WTC11 (cell line): ENCODE results near the gene UBAC2. TPM values are rescaled to one million over a fixed set of nuclear protein-coding genes. Genes with fewer than 3 reads are reported as not detected.

Experiments used
- ATAC-seq: fragments of 200-7000 bp; cut with Tn5 transposase; 2 replicates; pipeline ENCODE4 v1.10.0; 2021; ENCODE audit warnings: mild to moderate bottlenecking, moderate library complexity
- CTCF ChIA-PET: fragments of 300-600 bp; sonication (Branson Sonifier 250); formaldehyde crosslinking; loops from one replicate; lab custom pipeline; 2021; ENCODE audit warnings: antibody characterized with exemption; lab: Charles Lee
- POLR2A ChIA-PET: fragments of 350-600 bp; sonication (Branson Sonifier 250); formaldehyde crosslinking; loops from one replicate; lab custom pipeline; 2021; ENCODE audit warnings: antibody characterized with exemption; lab: Charles Lee
- DNase-seq: peaks from one replicate; pipeline ENCODE4 v3.0.0; 2021; ENCODE audit warnings: low spot score
- H3K27ac Mint-ChIP-seq: 2 replicates; pipeline ENCODE4 v1.8.0; 2021; ENCODE audit warnings: mixed read lengths
- H3K27me3 Mint-ChIP-seq: 2 replicates; pipeline ENCODE4 v1.8.0; 2021; ENCODE audit warnings: low read depth, mild to moderate bottlenecking, moderate library complexity, mixed read lengths
- H3K36me3 Mint-ChIP-seq: 2 replicates; pipeline ENCODE4 v1.8.0; 2021; ENCODE audit warnings: mixed read lengths
- H3K4me1 Mint-ChIP-seq: 2 replicates; pipeline ENCODE4 v1.8.0; 2022; ENCODE audit warnings: mixed read lengths
- H3K4me3 Mint-ChIP-seq: 2 replicates; pipeline ENCODE4 v1.8.0; 2021; ENCODE audit warnings: mild to moderate bottlenecking, moderate library complexity, mixed read lengths
- H3K9me3 Mint-ChIP-seq: 2 replicates; pipeline ENCODE4 v1.8.0; 2021; ENCODE audit warnings: mixed read lengths
- GTF2I ChIP-seq: fragments of 250-450 bp; sonication (Bioruptor Pico); conservative IDR thresholded peaks from 2 replicates; pipeline ENCODE4 v1.4.0; 2021; ENCODE audit warnings: mild to moderate bottlenecking
- HMGA2 ChIP-seq: fragments of 250-450 bp; sonication (Bioruptor Pico); IDR thresholded peaks from 2 replicates; pipeline ENCODE4 v1.4.0; 2021; ENCODE audit warnings: mild to moderate bottlenecking, moderate library complexity
- HMGXB4 ChIP-seq: sonication (generic); formaldehyde crosslinking; IDR thresholded peaks from 2 replicates; pipeline ENCODE4 v1.8.1; 2023; ENCODE audit warnings: mild to moderate bottlenecking, moderate library complexity, missing genetic modification reagents
- KAT7 ChIP-seq: sonication (generic); formaldehyde crosslinking; IDR thresholded peaks from 2 replicates; pipeline ENCODE4 v1.8.1; 2023; ENCODE audit warnings: missing genetic modification reagents, mild to moderate bottlenecking, borderline replicate concordance
- NFATC4 ChIP-seq: fragments of 250-450 bp; sonication (Bioruptor Pico); IDR thresholded peaks from 2 replicates; pipeline ENCODE4 v1.9.0; 2021; ENCODE audit warnings: mild to moderate bottlenecking
- NR2C2 ChIP-seq: sonication (generic); formaldehyde crosslinking; IDR thresholded peaks from 2 replicates; pipeline ENCODE4 v1.8.0; 2022; ENCODE audit warnings: mild to moderate bottlenecking, missing genetic modification reagents
- ZNF138 ChIP-seq: sonication (generic); formaldehyde crosslinking; conservative IDR thresholded peaks from 2 replicates; pipeline ENCODE4 v1.8.1; 2022; ENCODE audit warnings: mild to moderate bottlenecking, moderate library complexity, missing genetic modification reagents
- ZNF219 ChIP-seq: sonication (generic); formaldehyde crosslinking; IDR thresholded peaks from 2 replicates; pipeline ENCODE4 v1.8.0; 2023; ENCODE audit warnings: missing genetic modification reagents, mild to moderate bottlenecking, borderline replicate concordance
- ZNF232 ChIP-seq: sonication (generic); formaldehyde crosslinking; IDR thresholded peaks from 2 replicates; pipeline ENCODE4 v1.8.0; 2022; ENCODE audit warnings: mild to moderate bottlenecking, missing genetic modification reagents
- ZNF532 ChIP-seq: fragments of 250-450 bp; sonication (Bioruptor Pico); IDR thresholded peaks from 2 replicates; pipeline ENCODE4 v1.9.0; 2021; ENCODE audit warnings: mild to moderate bottlenecking, borderline replicate concordance
- total RNA-seq: library from RNA; stranded (reverse); gene quantifications from 3 replicates; pipeline ENCODE4 v1.2.3, GENCODE V29; 2021
- TF ChIP-seq, protein P1 (sequence below): sonication (generic); formaldehyde crosslinking; IDR thresholded peaks from 2 replicates; pipeline ENCODE4 v1.8.0; 2022; ENCODE audit warnings: missing genetic modification reagents
- TF ChIP-seq, protein P2 (sequence below): sonication (generic); formaldehyde crosslinking; IDR thresholded peaks from 2 replicates; pipeline ENCODE4 v1.8.1; 2022; ENCODE audit warnings: low read depth, mild to moderate bottlenecking, moderate library complexity, missing genetic modification reagents, borderline replicate concordance
- TF ChIP-seq, protein P3 (sequence below): sonication (generic); formaldehyde crosslinking; conservative IDR thresholded peaks from 2 replicates; pipeline ENCODE4 v1.8.1; 2023; ENCODE audit warnings: mild to moderate bottlenecking, low read depth, missing genetic modification reagents, moderate library complexity
- TF ChIP-seq, protein P4 (sequence below): sonication (generic); formaldehyde crosslinking; IDR thresholded peaks from 2 replicates; pipeline ENCODE4 v1.8.1; 2023; ENCODE audit warnings: mild to moderate bottlenecking, missing genetic modification reagents, borderline replicate concordance

UBAC2 gene
- total RNA-seq, 1 experiment from 2014 or later = 64.7 TPM

DNA sequence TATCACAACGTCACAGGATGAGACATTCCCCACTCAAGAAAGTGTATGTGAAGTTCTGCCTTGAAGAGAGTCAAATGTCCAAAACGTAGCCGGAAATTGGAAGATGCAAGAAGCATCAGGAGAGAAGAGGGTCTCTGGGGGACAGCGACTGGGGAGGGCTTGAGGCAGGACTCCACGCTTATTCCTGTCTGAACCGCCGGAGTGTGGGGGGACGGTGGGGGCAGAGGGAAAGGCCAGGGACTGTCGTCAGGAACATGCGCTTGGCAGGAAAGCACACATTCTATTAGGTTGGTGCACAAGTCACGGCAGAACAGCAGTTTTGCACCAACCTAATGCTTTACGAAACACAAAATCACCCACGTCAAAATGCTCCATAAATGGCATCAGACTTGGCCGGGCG, 205.3 kb downstream of the UBAC2 start:
- Mint-ChIP-seq H3K4me3 (no peak overlapping the region), H3K27me3 (peaks cover 15% of the 10 kb centered on the region; the same call in 1 of the 2 replicates)
- CTCF ChIA-PET = interaction anchor here (1.5 kb wide), 1 partner anchor 11 kb away, joined by 3 read pairs; no protein-coding TSS in a partner anchor

GRCh38 chr13:99406799-99407201, 206.1 kb downstream of the UBAC2 start:
- CTCF ChIA-PET = interaction anchor here (1.5 kb wide), 1 partner anchor 10 kb away, joined by 3 read pairs; no protein-coding TSS in a partner anchor
- Mint-ChIP-seq H3K4me3 (no peak overlapping the region), H3K9me3 (peaks cover 16% of the 10 kb centered on the region), H3K36me3 (no peaks in the 10 kb centered on the region), H3K4me1 (peaks cover 17% of the 10 kb centered on the region), H3K27ac (no peak overlapping the region), H3K27me3 (peaks cover 15% of the 10 kb centered on the region; the same call in 1 of the 2 replicates)
- no peak for DNase-seq
- ATAC-seq = no peak
- POLR2A ChIA-PET = no interaction called here
- TF ChIP-seq HMGA2 (no peak), ZNF532 (CRISPR knock-in tag) (no peak), ZNF219 (CRISPR knock-in tag) (no peak), ZNF138 (CRISPR knock-in tag) (no peak), NFATC4 (CRISPR knock-in tag) (no peak)
- TF ChIP-seq, protein P1, sequence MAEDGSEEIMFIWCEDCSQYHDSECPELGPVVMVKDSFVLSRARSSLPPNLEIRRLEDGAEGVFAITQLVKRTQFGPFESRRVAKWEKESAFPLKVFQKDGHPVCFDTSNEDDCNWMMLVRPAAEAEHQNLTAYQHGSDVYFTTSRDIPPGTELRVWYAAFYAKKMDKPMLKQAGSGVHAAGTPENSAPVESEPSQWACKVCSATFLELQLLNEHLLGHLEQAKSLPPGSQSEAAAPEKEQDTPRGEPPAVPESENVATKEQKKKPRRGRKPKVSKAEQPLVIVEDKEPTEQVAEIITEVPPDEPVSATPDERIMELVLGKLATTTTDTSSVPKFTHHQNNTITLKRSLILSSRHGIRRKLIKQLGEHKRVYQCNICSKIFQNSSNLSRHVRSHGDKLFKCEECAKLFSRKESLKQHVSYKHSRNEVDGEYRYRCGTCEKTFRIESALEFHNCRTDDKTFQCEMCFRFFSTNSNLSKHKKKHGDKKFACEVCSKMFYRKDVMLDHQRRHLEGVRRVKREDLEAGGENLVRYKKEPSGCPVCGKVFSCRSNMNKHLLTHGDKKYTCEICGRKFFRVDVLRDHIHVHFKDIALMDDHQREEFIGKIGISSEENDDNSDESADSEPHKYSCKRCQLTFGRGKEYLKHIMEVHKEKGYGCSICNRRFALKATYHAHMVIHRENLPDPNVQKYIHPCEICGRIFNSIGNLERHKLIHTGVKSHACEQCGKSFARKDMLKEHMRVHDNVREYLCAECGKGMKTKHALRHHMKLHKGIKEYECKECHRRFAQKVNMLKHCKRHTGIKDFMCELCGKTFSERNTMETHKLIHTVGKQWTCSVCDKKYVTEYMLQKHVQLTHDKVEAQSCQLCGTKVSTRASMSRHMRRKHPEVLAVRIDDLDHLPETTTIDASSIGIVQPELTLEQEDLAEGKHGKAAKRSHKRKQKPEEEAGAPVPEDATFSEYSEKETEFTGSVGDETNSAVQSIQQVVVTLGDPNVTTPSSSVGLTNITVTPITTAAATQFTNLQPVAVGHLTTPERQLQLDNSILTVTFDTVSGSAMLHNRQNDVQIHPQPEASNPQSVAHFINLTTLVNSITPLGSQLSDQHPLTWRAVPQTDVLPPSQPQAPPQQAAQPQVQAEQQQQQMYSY (CRISPR knock-in tag) = no peak
- TF ChIP-seq, protein P2, sequence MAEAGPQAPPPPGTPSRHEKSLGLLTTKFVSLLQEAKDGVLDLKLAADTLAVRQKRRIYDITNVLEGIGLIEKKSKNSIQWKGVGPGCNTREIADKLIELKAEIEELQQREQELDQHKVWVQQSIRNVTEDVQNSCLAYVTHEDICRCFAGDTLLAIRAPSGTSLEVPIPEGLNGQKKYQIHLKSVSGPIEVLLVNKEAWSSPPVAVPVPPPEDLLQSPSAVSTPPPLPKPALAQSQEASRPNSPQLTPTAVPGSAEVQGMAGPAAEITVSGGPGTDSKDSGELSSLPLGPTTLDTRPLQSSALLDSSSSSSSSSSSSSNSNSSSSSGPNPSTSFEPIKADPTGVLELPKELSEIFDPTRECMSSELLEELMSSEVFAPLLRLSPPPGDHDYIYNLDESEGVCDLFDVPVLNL (CRISPR knock-in tag) = no peak
- TF ChIP-seq, protein P3, sequence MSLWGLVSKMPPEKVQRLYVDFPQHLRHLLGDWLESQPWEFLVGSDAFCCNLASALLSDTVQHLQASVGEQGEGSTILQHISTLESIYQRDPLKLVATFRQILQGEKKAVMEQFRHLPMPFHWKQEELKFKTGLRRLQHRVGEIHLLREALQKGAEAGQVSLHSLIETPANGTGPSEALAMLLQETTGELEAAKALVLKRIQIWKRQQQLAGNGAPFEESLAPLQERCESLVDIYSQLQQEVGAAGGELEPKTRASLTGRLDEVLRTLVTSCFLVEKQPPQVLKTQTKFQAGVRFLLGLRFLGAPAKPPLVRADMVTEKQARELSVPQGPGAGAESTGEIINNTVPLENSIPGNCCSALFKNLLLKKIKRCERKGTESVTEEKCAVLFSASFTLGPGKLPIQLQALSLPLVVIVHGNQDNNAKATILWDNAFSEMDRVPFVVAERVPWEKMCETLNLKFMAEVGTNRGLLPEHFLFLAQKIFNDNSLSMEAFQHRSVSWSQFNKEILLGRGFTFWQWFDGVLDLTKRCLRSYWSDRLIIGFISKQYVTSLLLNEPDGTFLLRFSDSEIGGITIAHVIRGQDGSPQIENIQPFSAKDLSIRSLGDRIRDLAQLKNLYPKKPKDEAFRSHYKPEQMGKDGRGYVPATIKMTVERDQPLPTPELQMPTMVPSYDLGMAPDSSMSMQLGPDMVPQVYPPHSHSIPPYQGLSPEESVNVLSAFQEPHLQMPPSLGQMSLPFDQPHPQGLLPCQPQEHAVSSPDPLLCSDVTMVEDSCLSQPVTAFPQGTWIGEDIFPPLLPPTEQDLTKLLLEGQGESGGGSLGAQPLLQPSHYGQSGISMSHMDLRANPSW (CRISPR knock-in tag) = no peak

More for the DNA sequence above, 205.3 kb downstream of the UBAC2 start:
- POLR2A ChIA-PET = no interaction called here
- ATAC-seq = no peak
- TF ChIP-seq KAT7 (CRISPR knock-in tag) = no peak
- no peak for TF ChIP-seq HMGXB4
- no peak for TF ChIP-seq GTF2I
- no peak for TF ChIP-seq NR2C2 (CRISPR knock-in tag)
- no peak for TF ChIP-seq ZNF232
- TF ChIP-seq, protein P4, sequence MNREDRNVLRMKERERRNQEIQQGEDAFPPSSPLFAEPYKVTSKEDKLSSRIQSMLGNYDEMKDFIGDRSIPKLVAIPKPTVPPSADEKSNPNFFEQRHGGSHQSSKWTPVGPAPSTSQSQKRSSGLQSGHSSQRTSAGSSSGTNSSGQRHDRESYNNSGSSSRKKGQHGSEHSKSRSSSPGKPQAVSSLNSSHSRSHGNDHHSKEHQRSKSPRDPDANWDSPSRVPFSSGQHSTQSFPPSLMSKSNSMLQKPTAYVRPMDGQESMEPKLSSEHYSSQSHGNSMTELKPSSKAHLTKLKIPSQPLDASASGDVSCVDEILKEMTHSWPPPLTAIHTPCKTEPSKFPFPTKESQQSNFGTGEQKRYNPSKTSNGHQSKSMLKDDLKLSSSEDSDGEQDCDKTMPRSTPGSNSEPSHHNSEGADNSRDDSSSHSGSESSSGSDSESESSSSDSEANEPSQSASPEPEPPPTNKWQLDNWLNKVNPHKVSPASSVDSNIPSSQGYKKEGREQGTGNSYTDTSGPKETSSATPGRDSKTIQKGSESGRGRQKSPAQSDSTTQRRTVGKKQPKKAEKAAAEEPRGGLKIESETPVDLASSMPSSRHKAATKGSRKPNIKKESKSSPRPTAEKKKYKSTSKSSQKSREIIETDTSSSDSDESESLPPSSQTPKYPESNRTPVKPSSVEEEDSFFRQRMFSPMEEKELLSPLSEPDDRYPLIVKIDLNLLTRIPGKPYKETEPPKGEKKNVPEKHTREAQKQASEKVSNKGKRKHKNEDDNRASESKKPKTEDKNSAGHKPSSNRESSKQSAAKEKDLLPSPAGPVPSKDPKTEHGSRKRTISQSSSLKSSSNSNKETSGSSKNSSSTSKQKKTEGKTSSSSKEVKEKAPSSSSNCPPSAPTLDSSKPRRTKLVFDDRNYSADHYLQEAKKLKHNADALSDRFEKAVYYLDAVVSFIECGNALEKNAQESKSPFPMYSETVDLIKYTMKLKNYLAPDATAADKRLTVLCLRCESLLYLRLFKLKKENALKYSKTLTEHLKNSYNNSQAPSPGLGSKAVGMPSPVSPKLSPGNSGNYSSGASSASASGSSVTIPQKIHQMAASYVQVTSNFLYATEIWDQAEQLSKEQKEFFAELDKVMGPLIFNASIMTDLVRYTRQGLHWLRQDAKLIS (CRISPR knock-in tag) = no peak
- no peak for DNase-seq
- Mint-ChIP-seq H3K9me3 (peaks cover 17% of the 10 kb centered on the region; the same call in 1 of the 2 replicates), H3K36me3 (no peaks in the 10 kb centered on the region), H3K27ac (no peak overlapping the region), H3K4me1 (peaks cover 15% of the 10 kb centered on the region)
